Fibroblast of villous mesenchyme (primary cell): ENCODE data around the gene DEGS2. TPM values are rescaled to one million over a fixed set of nuclear protein-coding genes. Genes with fewer than 3 reads are reported as not detected.
A peak's percentile ranks its signal among the peaks of the same experiment; 100 is the strongest.

Source experiments
- DNase-seq: peaks from one replicate; pipeline ENCODE4 v3.0.0-alpha.2; 2010; ENCODE audit warnings: low read depth
- H3K4me3 ChIP-seq: 2 replicates; pipeline ENCODE4 v1.5.1; 2011; ENCODE audit warnings: low read depth, mild to moderate bottlenecking, low read length
- total RNA-seq: library from RNA; depleted of rRNA; stranded (reverse); fragments of >200 nt; gene quantifications from 2 replicates; pipeline ENCODE4 v1.2.3, GENCODE V29; 2012
- TF ChIP-seq, protein P1 (sequence below): IDR thresholded peaks from 2 replicates; pipeline ENCODE4 v1.5.1; 2012; ENCODE audit warnings: low read depth, mild to moderate bottlenecking, low read length; ENCODE audit not compliant: insufficient read depth

Gene DEGS2
- total RNA-seq, 1 donor = not detected

DNA sequence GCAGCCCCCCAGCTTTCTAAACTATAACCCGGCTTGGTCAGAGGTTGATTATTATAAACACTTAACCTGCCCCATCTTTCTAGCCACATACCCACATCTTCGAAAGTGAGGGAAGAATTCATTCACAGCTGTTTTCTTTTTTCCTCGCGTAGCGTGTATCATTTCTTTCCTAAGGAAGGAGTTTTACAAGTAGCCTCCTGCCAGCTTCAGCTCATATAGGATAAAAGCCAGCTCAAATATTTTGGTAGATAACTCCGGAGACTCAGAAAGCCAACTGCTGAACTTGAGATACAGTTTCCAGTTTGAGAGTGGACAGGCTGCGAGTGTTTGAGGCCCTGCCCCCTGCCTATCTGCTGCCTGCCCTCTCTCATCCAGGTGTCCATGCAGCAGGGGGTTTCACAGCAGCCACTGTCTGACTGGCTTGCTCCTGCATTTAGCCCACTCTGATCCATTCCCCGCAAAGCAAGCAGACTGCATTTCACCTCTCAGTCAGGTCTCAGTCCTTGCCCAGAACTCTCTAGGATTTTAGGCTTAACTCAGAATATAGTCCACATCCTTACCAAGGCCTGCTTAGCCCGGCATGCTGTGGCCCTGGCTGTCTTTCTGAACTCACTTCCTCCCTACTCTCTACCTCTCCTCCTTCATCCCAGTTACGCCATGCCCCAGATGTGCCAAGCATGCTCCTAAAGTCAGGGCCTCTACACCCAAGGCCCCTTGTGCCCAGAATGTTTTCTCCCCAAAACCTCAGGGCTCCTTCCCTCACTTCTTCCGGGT is 47.3 kb downstream of the DEGS2 start:
- TF ChIP-seq, protein P1, sequence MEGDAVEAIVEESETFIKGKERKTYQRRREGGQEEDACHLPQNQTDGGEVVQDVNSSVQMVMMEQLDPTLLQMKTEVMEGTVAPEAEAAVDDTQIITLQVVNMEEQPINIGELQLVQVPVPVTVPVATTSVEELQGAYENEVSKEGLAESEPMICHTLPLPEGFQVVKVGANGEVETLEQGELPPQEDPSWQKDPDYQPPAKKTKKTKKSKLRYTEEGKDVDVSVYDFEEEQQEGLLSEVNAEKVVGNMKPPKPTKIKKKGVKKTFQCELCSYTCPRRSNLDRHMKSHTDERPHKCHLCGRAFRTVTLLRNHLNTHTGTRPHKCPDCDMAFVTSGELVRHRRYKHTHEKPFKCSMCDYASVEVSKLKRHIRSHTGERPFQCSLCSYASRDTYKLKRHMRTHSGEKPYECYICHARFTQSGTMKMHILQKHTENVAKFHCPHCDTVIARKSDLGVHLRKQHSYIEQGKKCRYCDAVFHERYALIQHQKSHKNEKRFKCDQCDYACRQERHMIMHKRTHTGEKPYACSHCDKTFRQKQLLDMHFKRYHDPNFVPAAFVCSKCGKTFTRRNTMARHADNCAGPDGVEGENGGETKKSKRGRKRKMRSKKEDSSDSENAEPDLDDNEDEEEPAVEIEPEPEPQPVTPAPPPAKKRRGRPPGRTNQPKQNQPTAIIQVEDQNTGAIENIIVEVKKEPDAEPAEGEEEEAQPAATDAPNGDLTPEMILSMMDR = no peak
- DNase-seq = no peak
- no peak overlapping the region for H3K4me3 ChIP-seq

DNA sequence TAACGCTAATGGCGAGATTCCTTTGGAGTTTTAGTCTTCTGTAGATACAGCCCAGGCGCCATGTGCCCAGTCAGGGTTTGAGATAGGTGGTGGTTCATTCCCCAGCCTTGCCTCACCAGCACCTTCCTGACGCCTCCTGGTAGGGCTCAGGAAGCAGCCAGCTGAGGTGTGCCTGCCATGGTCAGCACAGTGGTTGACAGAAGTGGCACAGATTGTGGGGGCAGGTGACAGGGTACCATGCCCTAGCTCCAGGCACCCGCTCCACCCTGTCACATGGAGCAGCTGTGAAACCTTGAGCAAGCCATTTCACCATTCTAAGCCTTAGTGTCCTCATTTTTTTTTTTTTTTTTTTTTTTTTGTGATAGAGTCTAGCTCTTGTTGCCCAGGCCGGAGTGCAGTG is 48.6 kb downstream of the DEGS2 start:
- TF ChIP-seq, protein P1 = no peak
- H3K4me3 ChIP-seq = no peak overlapping the region
- no peak for DNase-seq

DNA sequence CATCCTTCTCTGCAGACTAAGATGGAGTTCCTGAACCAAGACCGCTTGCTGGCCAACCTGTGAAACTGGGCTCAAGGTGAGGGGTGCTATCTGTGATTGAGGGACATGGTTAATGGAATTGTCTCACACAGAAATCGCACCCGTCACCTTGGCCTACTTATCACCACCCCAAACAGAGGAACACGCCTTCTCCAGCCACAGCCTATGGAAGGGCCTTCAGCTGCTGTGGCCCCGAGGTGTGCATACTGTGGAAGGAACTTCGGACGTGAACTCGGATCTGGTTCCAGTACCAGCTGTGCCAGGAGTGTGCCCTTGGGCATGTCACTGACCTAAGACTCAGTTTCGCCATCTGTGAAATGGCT is 49.9 kb downstream of the DEGS2 start:
- no peak overlapping the region for H3K4me3 ChIP-seq
- TF ChIP-seq, protein P1 = no peak
- DNase-seq = no peak

DNA sequence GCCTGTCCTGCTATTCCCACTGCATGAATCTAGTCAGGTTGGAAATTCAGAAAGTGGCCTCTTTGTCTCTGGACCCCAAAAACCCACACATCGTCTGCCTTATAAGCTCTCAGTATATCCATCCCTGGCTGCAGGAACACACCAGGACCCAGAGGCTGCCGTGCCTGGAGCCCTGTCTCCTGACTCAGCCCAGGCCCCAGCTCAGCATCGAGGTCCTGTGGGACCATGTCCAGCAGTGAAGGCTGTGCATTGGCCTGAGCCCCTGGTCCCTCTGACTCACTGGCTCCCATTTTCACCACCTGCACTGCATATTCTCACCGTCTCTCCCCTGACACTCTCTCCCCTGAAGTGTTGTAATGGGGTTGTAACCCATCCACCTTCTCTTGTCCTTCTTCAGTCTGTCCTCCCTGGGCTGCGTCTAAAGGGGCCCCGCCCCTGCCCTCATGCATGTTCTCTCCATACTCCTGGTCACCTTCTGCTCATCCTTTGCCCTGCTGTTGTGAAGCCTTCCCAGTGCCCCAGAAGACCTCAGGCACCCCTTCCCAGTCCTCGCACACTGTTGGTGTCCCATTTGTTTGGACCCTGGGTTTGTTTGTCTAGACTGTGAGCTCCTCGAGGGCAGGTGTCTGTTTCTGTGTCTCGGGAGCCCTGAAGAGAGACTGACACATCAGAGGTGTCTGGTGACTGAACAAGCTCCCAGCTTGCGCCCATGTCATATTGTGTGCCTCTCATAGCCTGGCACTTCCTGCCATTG is 50.4 kb downstream of the DEGS2 start:
- no peak overlapping the region for H3K4me3 ChIP-seq
- DNase-seq = no peak
- TF ChIP-seq, protein P1 = no peak

DNA sequence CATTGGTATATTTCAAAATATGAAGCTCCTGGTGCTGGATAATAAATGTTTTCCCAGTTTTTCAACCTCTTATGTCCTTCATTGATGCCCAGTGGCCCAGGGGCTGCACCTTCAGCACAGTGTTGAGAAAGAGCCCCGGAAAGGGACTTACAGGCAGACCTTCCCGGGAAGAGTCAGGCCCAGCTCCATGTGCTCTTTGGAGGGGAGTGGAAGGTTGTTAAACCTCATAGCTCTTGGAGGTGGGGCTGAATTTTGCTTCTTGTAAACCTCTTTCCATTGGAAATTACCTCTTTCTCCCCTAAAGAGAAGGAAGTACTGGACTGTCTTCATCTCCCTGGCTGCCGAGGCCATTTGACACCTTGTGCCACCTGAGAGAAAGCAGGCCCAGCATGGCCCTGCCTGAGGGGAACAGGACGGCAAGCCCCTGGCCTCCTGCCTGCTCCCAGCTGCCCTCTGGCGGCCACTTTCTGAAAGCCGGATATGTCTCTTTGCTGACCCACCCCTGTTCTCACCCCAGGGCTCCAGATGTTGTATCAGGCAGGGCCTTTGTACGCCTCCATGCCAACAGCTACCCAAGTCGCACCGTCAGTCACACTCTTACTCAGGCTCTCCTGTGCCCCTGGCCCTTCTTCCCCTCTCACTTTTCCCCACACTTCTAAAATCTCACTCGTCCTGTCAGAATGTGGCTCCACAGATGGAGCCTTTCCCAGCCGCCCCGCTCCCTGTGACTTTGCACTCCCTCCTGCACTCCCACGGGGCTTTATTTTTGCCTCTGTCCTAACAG is 51.2 kb downstream of the DEGS2 start:
- peak; percentile 80 for DNase-seq
- TF ChIP-seq, protein P1 = peak; percentile 90

DNA sequence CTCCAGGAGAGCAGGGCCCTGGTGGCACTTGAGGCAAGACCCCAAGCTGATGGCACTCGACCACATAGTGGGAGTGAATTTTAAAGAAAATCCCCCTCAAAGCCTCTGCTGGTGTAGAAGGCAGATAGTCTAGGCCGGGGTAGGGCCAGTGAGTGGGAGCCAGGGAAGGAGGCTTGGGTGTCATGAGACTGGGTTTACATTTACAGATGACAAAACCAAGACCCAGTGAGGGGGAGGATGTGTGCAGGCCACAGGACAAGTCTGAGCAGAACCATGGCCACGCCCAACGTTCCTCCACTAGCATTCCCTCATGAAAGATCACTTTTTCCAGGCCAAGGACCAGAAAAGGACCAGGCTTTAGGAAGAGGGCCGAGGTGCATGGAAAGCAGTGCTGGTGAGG is 52.2 kb downstream of the DEGS2 start:
- H3K4me3 ChIP-seq = no peak overlapping the region
- DNase-seq = peak; percentile 32
- TF ChIP-seq, protein P1 = no peak

More for the DNA sequence above, 51.2 kb downstream of the DEGS2 start:
- no peak overlapping the region for H3K4me3 ChIP-seq
